Right ventricle myocardium superior (tissue), 1 donor: ENCODE results near the gene KCNQ1. TPM values are rescaled to one million over a fixed set of nuclear protein-coding genes. Genes with fewer than 3 reads are reported as not detected.
A peak's percentile ranks its signal among the peaks of the same experiment; 100 is the strongest.

Experiments used
- ATAC-seq: fragments of 200-7000 bp; cut with Tn5 transposase; one replicate; pipeline ENCODE4 v1.9.1; 2020; ENCODE audit warnings: mild to moderate bottlenecking; ENCODE audit not compliant: poor library complexity
- DNase-seq: peaks from one replicate; pipeline ENCODE4 v3.0.0-alpha.2; 2020
- intact Hi-C: fragments of 100-400 bp; cut with DNase I; formaldehyde crosslinking; loops from one replicate; pipeline ENCODE4 v1.11.2; 2022
- total RNA-seq: library from RNA; stranded (reverse); fragmentation: NEBNext Ultra II Directional; extraction: Animal tissue kit (Norgen Biotek cat#: 25700); gene quantifications from one replicate; pipeline ENCODE4 v1.2.1, GENCODE V29; 2021
- donor health status: DM: no; HTN: yes; CAD: no; lungs with severe emphysema.

Gene KCNQ1
- total RNA-seq, 1 donor from 2014 or later, result 33.4 TPM

- intact Hi-C loops, result loop anchor here (10.0 kb wide), 1 partner anchor 62 kb away; no protein-coding TSS in a partner anchor
These were observed 317.6 kb downstream of the KCNQ1 start for GRCh38 chr11:2762451-2762850.

GRCh38 chr11:2763984-2764383 is 319.2 kb downstream of the KCNQ1 start:
- ATAC-seq (no peak), DNase-seq (no peak)
- intact Hi-C loops, result loop anchor here (10.0 kb wide), 1 partner anchor 61 kb away; no protein-coding TSS in a partner anchor

More at GRCh38 chr11:2762451-2762850, 317.6 kb downstream of the KCNQ1 start:
- no peak for ATAC-seq
- peak; percentile 17 for DNase-seq

- no peak for ATAC-seq
- intact Hi-C loops, result loop anchor here (10.0 kb wide), 1 partner anchor 59 kb away; no protein-coding TSS in a partner anchor
- no peak for DNase-seq
These were observed 320.7 kb downstream of the KCNQ1 start for GRCh38 chr11:2765491-2765890.

- DNase-seq (peak; percentile 32), ATAC-seq (no peak)
- intact Hi-C loops, result loop anchor here (10.0 kb wide), 1 partner anchor 59 kb away; no protein-coding TSS in a partner anchor
These were observed 321.4 kb downstream of the KCNQ1 start for GRCh38 chr11:2766166-2766565.

GRCh38 chr11:2767071-2767470 is 322.3 kb downstream of the KCNQ1 start:
- DNase-seq (no peak), ATAC-seq (no peak)
- intact Hi-C loops, result loop anchor here (10.0 kb wide), 1 partner anchor 58 kb away; no protein-coding TSS in a partner anchor

GRCh38 chr11:2767801-2768200 is 323.0 kb downstream of the KCNQ1 start:
- DNase-seq (no peak), ATAC-seq (no peak)
- intact Hi-C loops, result loop anchor here (10.0 kb wide), 1 partner anchor 57 kb away; no protein-coding TSS in a partner anchor

- DNase-seq (peak; percentile 33), ATAC-seq (no peak)
- intact Hi-C loops, result loop anchor here (10.0 kb wide), 1 partner anchor 56 kb away; no protein-coding TSS in a partner anchor
These were observed 323.9 kb downstream of the KCNQ1 start for GRCh38 chr11:2768471-2769408.

- DNase-seq (no peak), ATAC-seq (no peak)
- intact Hi-C loops, result loop anchor here (10.0 kb wide), 1 partner anchor 55 kb away; no protein-coding TSS in a partner anchor
These were observed 324.7 kb downstream of the KCNQ1 start for GRCh38 chr11:2769409-2770095.

- intact Hi-C loops, result no loop called here
- DNase-seq, result peak; percentile 43
- ATAC-seq, result no peak
These were observed 325.4 kb downstream of the KCNQ1 start for GRCh38 chr11:2770096-2770751.

GRCh38 chr11:2770761-2771301 is 326.0 kb downstream of the KCNQ1 start:
- no peak for ATAC-seq
- intact Hi-C loops, result no loop called here
- peak; percentile 33 for DNase-seq

- intact Hi-C loops, result no loop called here
- ATAC-seq (no peak), DNase-seq (no peak)
These were observed 327.1 kb downstream of the KCNQ1 start for GRCh38 chr11:2771758-2772466.

- ATAC-seq, result no peak
- intact Hi-C loops, result no loop called here
- DNase-seq, result no peak
These were observed 327.8 kb downstream of the KCNQ1 start for GRCh38 chr11:2772544-2773031.

GRCh38 chr11:2774173-2775082 is 329.6 kb downstream of the KCNQ1 start:
- intact Hi-C loops, result no loop called here
- no peak for DNase-seq
- ATAC-seq, result no peak

GRCh38 chr11:2775083-2775625 is 330.3 kb downstream of the KCNQ1 start:
- intact Hi-C loops, result no loop called here
- ATAC-seq (no peak), DNase-seq (peak; percentile 23)

- no peak for ATAC-seq
- intact Hi-C loops, result no loop called here
- DNase-seq, result peak; percentile 26
These were observed 331.0 kb downstream of the KCNQ1 start for GRCh38 chr11:2775626-2776350.
